SK-N-SH treated with all-trans-retinoic acid at 6 μM for 48 hours (cell line): Measurements from ENCODE around the gene AMACR.

Source experiments
- ATAC-seq: fragments of 200-7000 bp; cut with Tn5 transposase; 3 replicates; pipeline ENCODE4 v1.9.1; 2020; ENCODE audit warnings: mild to moderate bottlenecking, moderate library complexity
- ARNTL ChIP-seq: fragments of 450-650 bp; formaldehyde crosslinking; IDR thresholded peaks from 2 replicates; pipeline ENCODE4 v1.5.0; 2020; ENCODE audit warnings: low read depth, mild to moderate bottlenecking, moderate library complexity, borderline replicate concordance
- BACH2 ChIP-seq: fragments of 250-450 bp; sonication (Bioruptor Pico); IDR thresholded peaks from 2 replicates; pipeline ENCODE4 v1.9.0; 2021; ENCODE audit warnings: mild to moderate bottlenecking, borderline replicate concordance
- CREB5 ChIP-seq: fragments of 250-450 bp; sonication (Bioruptor Pico); IDR thresholded peaks from 2 replicates; pipeline ENCODE4 v1.5.1; 2020; ENCODE audit warnings: low read depth, mild to moderate bottlenecking, moderate library complexity
- CSDC2 ChIP-seq: fragments of 250-450 bp; sonication (Bioruptor Pico); IDR thresholded peaks from 2 replicates; pipeline ENCODE4 v1.5.0; 2020; ENCODE audit warnings: mild to moderate bottlenecking, moderate library complexity
- CSRNP3 ChIP-seq: fragments of 250-450 bp; sonication (Bioruptor Pico); IDR thresholded peaks from 2 replicates; pipeline ENCODE4 v1.5.1; 2021; ENCODE audit warnings: mild to moderate bottlenecking, moderate library complexity
- GLIS3 ChIP-seq: fragments of 250-450 bp; sonication (Bioruptor Pico); IDR thresholded peaks from 2 replicates; pipeline ENCODE4 v1.5.0; 2020; ENCODE audit warnings: mild to moderate bottlenecking, moderate library complexity
- ISL1 ChIP-seq: fragments of 250-450 bp; sonication (Bioruptor Pico); IDR thresholded peaks from 2 replicates; pipeline ENCODE4 v2.1.2; 2022; ENCODE audit warnings: mild to moderate bottlenecking, moderate library complexity
- PATZ1 ChIP-seq: fragments of 250-450 bp; sonication (Bioruptor Pico); IDR thresholded peaks from 2 replicates; pipeline ENCODE4 v1.8.0; 2020; ENCODE audit warnings: mild to moderate bottlenecking, moderate library complexity, borderline replicate concordance
- PPARA ChIP-seq: fragments of 250-450 bp; sonication (Bioruptor Pico); IDR thresholded peaks from 2 replicates; pipeline ENCODE4 v1.5.0; 2020; ENCODE audit warnings: mild to moderate bottlenecking, borderline replicate concordance
- RARB ChIP-seq: fragments of 250-450 bp; sonication (Bioruptor Pico); IDR thresholded peaks from 2 replicates; pipeline ENCODE4 v1.8.0; 2021; ENCODE audit warnings: mild to moderate bottlenecking, moderate library complexity
- SNAI2 ChIP-seq: fragments of 250-450 bp; sonication (Bioruptor Pico); IDR thresholded peaks from 2 replicates; pipeline ENCODE4 v1.5.0; 2020; ENCODE audit warnings: mild to moderate bottlenecking, moderate library complexity
- TCF4 ChIP-seq: fragments of 250-450 bp; sonication (Bioruptor Pico); IDR thresholded peaks from 2 replicates; pipeline ENCODE4 v1.8.0; 2021; ENCODE audit warnings: mild to moderate bottlenecking, moderate library complexity, borderline replicate concordance
- TOX ChIP-seq: fragments of 250-450 bp; sonication (Bioruptor Pico); IDR thresholded peaks from 2 replicates; pipeline ENCODE4 v1.8.0; 2021; ENCODE audit warnings: mild to moderate bottlenecking, moderate library complexity, borderline replicate concordance
- TSHZ2 ChIP-seq: fragments of 250-450 bp; sonication (Bioruptor Pico); IDR thresholded peaks from 2 replicates; pipeline ENCODE4 v1.5.0; 2020; ENCODE audit warnings: mild to moderate bottlenecking, moderate library complexity
- ZFP3 ChIP-seq: fragments of 250-450 bp; sonication (Bioruptor Pico); IDR thresholded peaks from 2 replicates; pipeline ENCODE4 v1.5.0; 2020; ENCODE audit warnings: mild to moderate bottlenecking, moderate library complexity
- ZFP30 ChIP-seq: fragments of 450-650 bp; formaldehyde crosslinking; IDR thresholded peaks from 2 replicates; pipeline ENCODE4 v1.5.0; 2022; ENCODE audit warnings: mild to moderate bottlenecking, moderate library complexity
- ZNF565 ChIP-seq: fragments of 450-650 bp; formaldehyde crosslinking; conservative IDR thresholded peaks from 2 replicates; pipeline ENCODE4 v1.5.0; 2020; ENCODE audit warnings: low read depth, mild to moderate bottlenecking, moderate library complexity
- ZNF70 ChIP-seq: fragments of 450-650 bp; formaldehyde crosslinking; IDR thresholded peaks from 2 replicates; pipeline ENCODE4 v1.5.0; 2020; ENCODE audit warnings: mild to moderate bottlenecking, moderate library complexity
- ZNF8 ChIP-seq: fragments of 450-650 bp; formaldehyde crosslinking; IDR thresholded peaks from 2 replicates; pipeline ENCODE4 v1.5.0; 2020; ENCODE audit warnings: mild to moderate bottlenecking, moderate library complexity

The AMACR gene

GRCh38 chr5:34001241-34001841 is 6.5 kb downstream of the AMACR start:
- TF ChIP-seq BACH2 (CRISPR knock-in tag): no peak
- no peak for TF ChIP-seq ZFP30
- TF ChIP-seq TSHZ2: no peak
- no peak for TF ChIP-seq CSRNP3
- no peak for TF ChIP-seq ISL1 (CRISPR knock-in tag)
- no peak for TF ChIP-seq PATZ1 (CRISPR knock-in tag)
- no peak for TF ChIP-seq ZNF70 (CRISPR knock-in tag)
- no peak for TF ChIP-seq GLIS3 (CRISPR knock-in tag)
- TF ChIP-seq PPARA (CRISPR knock-in tag): no peak
- TF ChIP-seq ZFP3 (CRISPR knock-in tag): no peak
- no peak for TF ChIP-seq ZNF565
- no peak for TF ChIP-seq TOX (CRISPR knock-in tag)
- no peak for TF ChIP-seq CREB5 (CRISPR knock-in tag)
- no peak for TF ChIP-seq CSDC2
- no peak for TF ChIP-seq SNAI2 (CRISPR knock-in tag)
- no peak for TF ChIP-seq ARNTL (CRISPR knock-in tag)
- no peak for ATAC-seq

- no peak for ATAC-seq
- TF ChIP-seq ZNF8: no peak
- TF ChIP-seq ZNF70 (CRISPR knock-in tag): no peak
- TF ChIP-seq ISL1 (CRISPR knock-in tag): no peak
- TF ChIP-seq ZFP3 (CRISPR knock-in tag): no peak
- no peak for TF ChIP-seq RARB (CRISPR knock-in tag)
- TF ChIP-seq CSRNP3: no peak
- no peak for TF ChIP-seq PATZ1 (CRISPR knock-in tag)
- TF ChIP-seq TCF4 (CRISPR knock-in tag): no peak
- TF ChIP-seq CREB5 (CRISPR knock-in tag): no peak
These were observed 7.9 kb downstream of the AMACR start for GRCh38 chr5:33999978-34000377.
